Thyroid gland (tissue), 4 donors: ENCODE measurements around the gene TIMP3. TPM values are rescaled to one million over a fixed set of nuclear protein-coding genes. Genes with fewer than 3 reads are reported as not detected.

Experiments
- DNase-seq, 2 donors: peaks; one replicate each; pipeline ENCODE4 v3.0.0-alpha.2; 2019
- H3K27ac ChIP-seq, 3 donors: fragments of 200-600 bp; sonication (generic); 1 replicate in 2 of 3; 2 replicates in 1 of 3; pipeline ENCODE4 v1.5.1; 2016 to 2019; ENCODE audit warnings: mild to moderate bottlenecking in 1 of 3, moderate library complexity in 1 of 3
- H3K27me3 ChIP-seq: fragments of 200-600 bp; sonication (generic); one replicate; pipeline ENCODE4 v1.5.1; 2019
- H3K36me3 ChIP-seq, 2 donors: fragments of 200-600 bp; sonication (generic); one replicate each; pipeline ENCODE4 v1.5.1; 2016 to 2019
- H3K4me1 ChIP-seq, 2 donors: fragments of 200-600 bp; sonication (generic); one replicate each; pipeline ENCODE4 v1.5.1; 2017 to 2019
- H3K4me3 ChIP-seq, 3 donors: fragments of 200-600 bp; sonication (generic); replicated peaks in 1 of 3; 1 replicate in 2 of 3; 2 replicates in 1 of 3; pipeline ENCODE4 v1.5.1; 2016; ENCODE audit warnings: mild to moderate bottlenecking in 1 of 3
- H3K9me3 ChIP-seq: fragments of 200-600 bp; sonication (generic); one replicate; pipeline ENCODE4 v1.5.1; 2017
- POLR2A ChIP-seq, 2 donors: fragments of 450-650 bp; IDR thresholded peaks; one replicate each; pipeline ENCODE4 v1.6.1; 2017; ENCODE audit warnings: antibody characterized with exemption in 2 of 2, mild to moderate bottlenecking in 2 of 2, moderate library complexity in 1 of 2
- WGBS, 2 donors: methylation state at CpG; one replicate each; pipeline ENCODE4 v1.1.5; 2017; 5-methylcytosine and 5-hydroxymethylcytosine counted together
- intact Hi-C: fragments of 100-400 bp; cut with DNase I; formaldehyde crosslinking; loops from one replicate; pipeline ENCODE4 v1.15.1; 2023
- total RNA-seq, 4 donors: library from RNA; depleted of rRNA; stranded (reverse); fragments of >200 nt; gene quantifications; one replicate each; pipeline ENCODE4 v1.2.3, GENCODE V29; 2016
- TF ChIP-seq, protein P1 (sequence below), 6 experiments: fragments of 200-600 bp in 3 of 6; fragments of 450-650 bp in 3 of 6; sonication (generic) in 3 of 6; IDR thresholded peaks; one replicate each; pipeline ENCODE4 v1.5.1; 2016 to 2019; ENCODE audit warnings: antibody characterized with exemption in 6 of 6, mild to moderate bottlenecking in 2 of 6, inconsistent platforms in 1 of 6, moderate library complexity in 1 of 6

TIMP3 gene
- total RNA-seq, 4 donors from 2014 or later: 424 to 772 (median 543) TPM

DNA sequence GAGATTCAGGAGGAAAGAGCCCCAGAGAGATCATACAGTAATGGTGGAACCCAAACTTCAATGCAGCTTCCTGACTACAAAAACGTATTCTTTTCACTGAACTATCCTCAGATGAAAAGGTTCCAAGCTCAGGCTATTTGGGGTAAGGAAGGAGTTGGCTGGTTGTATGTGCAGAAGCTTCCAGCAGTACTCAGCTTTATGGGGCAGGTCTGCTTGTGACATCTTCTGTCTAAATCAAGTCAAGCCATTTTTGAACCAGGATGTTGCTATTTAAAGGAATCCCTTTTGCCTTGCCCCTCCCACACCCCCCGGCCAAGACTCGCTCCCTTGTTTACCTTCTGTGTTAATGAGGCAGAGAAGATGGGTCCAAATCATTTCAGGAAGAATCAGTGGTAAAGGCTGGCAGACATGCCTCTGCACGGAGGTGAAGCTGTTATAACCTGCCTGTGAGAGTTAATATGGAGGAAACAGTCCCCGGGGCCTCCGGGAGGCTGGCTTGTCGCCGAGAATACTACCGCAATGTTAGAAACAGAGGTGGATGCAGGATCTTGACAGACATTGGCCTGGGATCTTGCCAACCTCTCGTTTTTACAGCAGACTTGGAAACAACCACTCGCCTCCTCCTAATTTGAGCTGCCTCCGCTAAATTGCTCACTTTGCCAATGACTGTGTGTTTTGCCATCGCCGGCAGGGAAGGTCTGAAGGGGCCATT lies 45.4 kb downstream of the TIMP3 start:
- Histone ChIP-seq H3K4me3 (no peak overlapping the region), H3K27ac (peak overlapping the region; percentile 42 to 97 (median 96)), H3K4me1 (peaks cover 63 to 82% of the 10 kb centered on the region in 2 donors), H3K9me3 (no peaks in the 10 kb centered on the region), H3K27me3 (no peaks in the 10 kb centered on the region), H3K36me3 (no peaks in the 10 kb centered on the region)
- no peak for TF ChIP-seq POLR2A (IDR thresholded peaks at IDR 0.05)
- TF ChIP-seq, protein P1, sequence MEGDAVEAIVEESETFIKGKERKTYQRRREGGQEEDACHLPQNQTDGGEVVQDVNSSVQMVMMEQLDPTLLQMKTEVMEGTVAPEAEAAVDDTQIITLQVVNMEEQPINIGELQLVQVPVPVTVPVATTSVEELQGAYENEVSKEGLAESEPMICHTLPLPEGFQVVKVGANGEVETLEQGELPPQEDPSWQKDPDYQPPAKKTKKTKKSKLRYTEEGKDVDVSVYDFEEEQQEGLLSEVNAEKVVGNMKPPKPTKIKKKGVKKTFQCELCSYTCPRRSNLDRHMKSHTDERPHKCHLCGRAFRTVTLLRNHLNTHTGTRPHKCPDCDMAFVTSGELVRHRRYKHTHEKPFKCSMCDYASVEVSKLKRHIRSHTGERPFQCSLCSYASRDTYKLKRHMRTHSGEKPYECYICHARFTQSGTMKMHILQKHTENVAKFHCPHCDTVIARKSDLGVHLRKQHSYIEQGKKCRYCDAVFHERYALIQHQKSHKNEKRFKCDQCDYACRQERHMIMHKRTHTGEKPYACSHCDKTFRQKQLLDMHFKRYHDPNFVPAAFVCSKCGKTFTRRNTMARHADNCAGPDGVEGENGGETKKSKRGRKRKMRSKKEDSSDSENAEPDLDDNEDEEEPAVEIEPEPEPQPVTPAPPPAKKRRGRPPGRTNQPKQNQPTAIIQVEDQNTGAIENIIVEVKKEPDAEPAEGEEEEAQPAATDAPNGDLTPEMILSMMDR (IDR thresholded peaks at IDR 0.05): no peak
- intact Hi-C loops: no loop called here
- WGBS, 2 donors: 21 to 44% methylated on average over 14 of the region's 14 CpGs
- peak; percentile 55 to 64 for DNase-seq

DNA sequence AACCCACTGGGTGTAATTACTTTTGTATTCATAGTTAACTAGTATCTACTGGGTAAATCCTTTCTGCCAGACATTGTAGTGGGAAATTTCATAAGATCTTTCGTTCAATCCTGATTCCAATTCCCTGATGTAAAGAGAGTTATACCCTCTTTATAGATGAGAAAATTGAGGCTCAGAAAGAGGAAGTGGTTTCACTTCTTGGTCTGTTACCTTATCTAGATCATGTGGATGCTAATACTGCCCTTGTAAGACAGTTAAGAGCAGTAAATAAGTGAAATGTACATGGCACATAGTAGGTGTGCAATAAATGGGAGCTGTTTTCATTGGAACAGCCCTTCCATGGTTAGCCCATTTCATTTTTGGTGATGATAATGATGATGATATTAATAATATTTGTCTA lies 46.7 kb downstream of the TIMP3 start:
- H3K36me3 ChIP-seq: no peaks in the 10 kb centered on the region
- H3K27me3 ChIP-seq: no peaks in the 10 kb centered on the region
- no peak overlapping the region for H3K4me3 ChIP-seq
- DNase-seq: no peak
- peak overlapping the region in 2 of 3 donors; percentile 96 to 97 for H3K27ac ChIP-seq
- no peak for TF ChIP-seq POLR2A (IDR thresholded peaks at IDR 0.05)
- TF ChIP-seq, protein P1 (IDR thresholded peaks at IDR 0.05): no peak
- WGBS, 2 donors: 0 to 89% methylated on average over 1 of the region's 1 CpG
- H3K9me3 ChIP-seq: no peaks in the 10 kb centered on the region
- peaks cover 76 to 91% of the 10 kb centered on the region in 2 donors for H3K4me1 ChIP-seq
- intact Hi-C loops: no loop called here

DNA sequence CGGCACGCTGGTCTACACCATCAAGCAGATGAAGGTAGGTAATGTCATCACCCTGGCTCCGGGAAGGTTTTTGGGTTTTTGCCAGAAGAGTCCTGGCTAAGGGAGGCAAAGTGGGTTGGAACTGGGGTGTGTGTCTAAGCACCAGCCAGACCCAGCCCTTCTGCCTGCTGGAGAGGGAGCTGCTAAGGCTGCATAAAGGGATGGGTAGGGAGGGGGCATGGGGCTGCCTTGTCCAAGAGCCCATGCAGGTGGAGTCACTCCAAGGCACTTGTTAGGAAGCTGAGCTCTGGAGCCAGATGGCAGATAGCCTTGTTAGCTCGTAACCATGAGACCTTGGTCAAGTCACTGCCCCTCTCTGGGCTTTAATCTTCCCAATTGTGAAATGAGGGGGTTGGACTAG lies 48.0 kb downstream of the TIMP3 start:
- peak; percentile 46 to 56 for DNase-seq
- no peaks in the 10 kb centered on the region for H3K9me3 ChIP-seq
- H3K4me1 ChIP-seq: peaks cover 88 to 99% of the 10 kb centered on the region in 2 donors
- H3K4me3 ChIP-seq: no peak overlapping the region
- H3K36me3 ChIP-seq: no peaks in the 10 kb centered on the region
- peak overlapping the region; percentile 95 to 97 (median 96) for H3K27ac ChIP-seq
- no peak for TF ChIP-seq POLR2A (IDR thresholded peaks at IDR 0.05)
- TF ChIP-seq, protein P1 (IDR thresholded peaks at IDR 0.05): no peak
- intact Hi-C loops: no loop called here
- 47% methylated on average over 3 to 4 of the region's 4 CpGs for WGBS, 2 donors
- H3K27me3 ChIP-seq: no peaks in the 10 kb centered on the region

DNA sequence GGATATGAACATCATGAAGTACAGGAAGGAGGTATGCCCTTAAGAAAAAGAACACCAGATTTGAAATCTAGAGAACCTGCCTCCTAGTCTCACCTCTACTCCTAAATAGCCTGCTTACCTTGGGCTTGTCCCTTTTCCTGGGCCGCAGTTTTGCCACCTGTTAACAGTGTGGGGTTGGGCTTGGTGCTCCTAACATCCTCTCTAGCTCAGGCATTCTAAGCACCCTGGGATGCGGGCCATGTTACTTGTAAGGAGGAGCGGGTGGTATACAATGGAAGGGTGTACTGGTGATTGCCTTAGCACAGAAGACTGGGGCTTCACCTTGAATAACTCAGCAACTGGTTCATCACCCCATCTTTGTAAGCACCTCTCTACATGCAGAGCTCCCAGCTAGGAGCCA lies 48.7 kb downstream of the TIMP3 start:
- no peaks in the 10 kb centered on the region for H3K9me3 ChIP-seq
- intact Hi-C loops: no loop called here
- H3K4me1 ChIP-seq: peaks cover 95 to 99% of the 10 kb centered on the region in 2 donors
- TF ChIP-seq POLR2A (IDR thresholded peaks at IDR 0.05): no peak
- H3K27ac ChIP-seq: peak overlapping the region; percentile 95 to 97 (median 96)
- H3K4me3 ChIP-seq: no peak overlapping the region
- peaks cover under 1 to 3% of the 10 kb centered on the region in 2 donors for H3K36me3 ChIP-seq
- no peak for DNase-seq
- WGBS, 2 donors: 85 to 88% methylated on average over 3 of the region's 3 CpGs
- no peaks in the 10 kb centered on the region for H3K27me3 ChIP-seq

DNA sequence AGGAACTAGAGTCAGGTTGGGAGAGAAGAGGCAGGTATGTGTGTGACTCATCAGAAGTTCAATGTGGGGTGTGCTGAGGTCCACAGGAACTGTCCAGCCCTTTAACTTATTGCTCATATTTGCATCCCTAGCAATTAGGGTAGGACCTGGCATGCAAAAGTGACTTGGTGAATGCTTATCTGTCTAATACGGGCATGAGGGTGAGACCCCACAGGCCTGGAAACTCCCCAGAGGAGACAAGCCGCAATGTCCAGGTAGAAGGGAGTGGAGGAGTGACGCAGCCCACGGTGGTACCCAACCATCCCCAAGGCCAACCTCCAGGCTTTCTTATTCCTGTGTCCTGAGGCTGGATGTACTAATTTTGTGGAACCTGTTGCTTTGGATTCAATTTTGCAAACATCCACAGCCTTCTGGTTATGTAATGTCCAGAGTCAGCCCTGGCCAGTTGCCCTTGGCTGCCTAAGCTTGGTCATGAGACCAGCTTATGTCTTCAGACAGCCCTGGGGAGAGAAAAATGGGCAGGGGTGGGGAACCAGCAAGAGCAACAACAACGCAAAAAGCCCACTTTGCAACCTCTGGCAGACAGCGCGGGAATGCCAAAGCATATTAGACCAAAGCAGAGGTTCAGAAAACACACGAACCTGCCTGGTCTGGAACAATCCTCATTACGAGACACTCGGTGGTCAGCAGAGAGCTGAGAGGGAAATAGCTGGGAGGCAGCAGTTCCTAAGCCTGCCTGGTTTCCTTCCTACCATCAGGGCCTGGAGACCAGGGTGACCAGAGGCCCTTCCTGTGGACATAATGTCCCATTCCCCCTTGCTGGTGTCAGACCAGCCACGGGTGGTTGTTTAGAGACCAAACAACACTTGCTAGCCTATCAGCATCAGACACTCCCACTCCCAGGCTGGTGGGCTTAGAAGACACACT lies 49.3 kb downstream of the TIMP3 start:
- intact Hi-C loops: no loop called here
- peak in 1 of 2 donors; percentile 35 for TF ChIP-seq POLR2A (IDR thresholded peaks at IDR 0.05)
- TF ChIP-seq, protein P1 (IDR thresholded peaks at IDR 0.05): no peak
- Histone ChIP-seq H3K36me3 (peaks cover 7% of the 10 kb centered on the region in 2 donors), H3K27ac (peak overlapping the region; percentile 95 to 97 (median 96)), H3K4me3 (no peak overlapping the region), H3K27me3 (no peaks in the 10 kb centered on the region), H3K9me3 (no peaks in the 10 kb centered on the region), H3K4me1 (peaks cover 95 to 99% of the 10 kb centered on the region in 2 donors)
- DNase-seq: peak; percentile 92 to 93
- WGBS, 2 donors: 40 to 43% methylated on average over 10 to 11 of the region's 11 CpGs
